NCI-H2171 treated with DMSO at 0.1 percent for 48 hours (cell line): ENCODE measurements around the gene RHBG.
"Not testable (repeated sequence)": the region's sequence is repeated elsewhere in the genome, so short reads cannot be mapped to it uniquely, and the experiment has no call there.

Source experiments
- DNase-seq: peaks from one replicate; lab custom pipeline; 2025; lab: John Stamatoyannopoulos, UW

Gene RHBG

DNA sequence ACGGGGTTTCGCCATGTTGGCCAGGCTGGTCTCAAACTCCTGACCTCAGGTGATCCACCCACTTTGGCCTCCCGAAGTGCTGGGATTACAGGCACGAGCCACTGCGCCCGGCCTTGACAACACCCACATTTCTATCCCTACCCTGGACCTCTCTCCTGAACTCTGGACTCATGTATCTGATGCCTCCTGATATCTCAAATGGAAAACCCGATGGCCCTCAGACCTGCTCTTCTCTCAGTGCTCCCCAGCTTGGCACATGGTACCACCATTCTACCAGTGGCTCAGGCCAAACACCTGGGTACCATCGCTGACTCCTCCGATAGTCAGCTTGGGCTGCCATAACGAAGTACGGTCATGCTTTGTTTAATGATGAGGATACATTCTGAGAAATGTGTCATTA, 8.5 kb upstream of the RHBG start:
- DNase-seq = no peak

DNA sequence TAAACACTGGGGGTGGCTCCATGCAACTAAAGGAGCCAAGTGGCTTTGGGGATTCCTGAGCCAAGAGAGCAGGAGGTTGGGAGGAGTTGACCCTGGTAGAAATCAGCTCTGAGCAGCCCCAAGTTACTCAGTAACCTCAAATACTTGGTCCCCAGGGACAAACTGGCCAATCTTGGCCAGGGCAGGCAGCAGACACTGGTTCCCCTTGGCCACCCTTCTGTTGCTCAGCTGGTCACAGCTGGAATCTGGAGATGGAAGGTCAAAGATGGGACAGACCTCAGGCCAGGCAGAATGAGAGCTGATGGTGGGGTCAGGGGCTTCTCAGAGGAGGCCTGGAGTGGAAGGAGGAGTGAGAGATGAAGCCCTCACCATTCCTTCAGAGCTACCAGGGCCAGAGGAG, 3.3 kb upstream of the RHBG start:
- no peak for DNase-seq

DNA sequence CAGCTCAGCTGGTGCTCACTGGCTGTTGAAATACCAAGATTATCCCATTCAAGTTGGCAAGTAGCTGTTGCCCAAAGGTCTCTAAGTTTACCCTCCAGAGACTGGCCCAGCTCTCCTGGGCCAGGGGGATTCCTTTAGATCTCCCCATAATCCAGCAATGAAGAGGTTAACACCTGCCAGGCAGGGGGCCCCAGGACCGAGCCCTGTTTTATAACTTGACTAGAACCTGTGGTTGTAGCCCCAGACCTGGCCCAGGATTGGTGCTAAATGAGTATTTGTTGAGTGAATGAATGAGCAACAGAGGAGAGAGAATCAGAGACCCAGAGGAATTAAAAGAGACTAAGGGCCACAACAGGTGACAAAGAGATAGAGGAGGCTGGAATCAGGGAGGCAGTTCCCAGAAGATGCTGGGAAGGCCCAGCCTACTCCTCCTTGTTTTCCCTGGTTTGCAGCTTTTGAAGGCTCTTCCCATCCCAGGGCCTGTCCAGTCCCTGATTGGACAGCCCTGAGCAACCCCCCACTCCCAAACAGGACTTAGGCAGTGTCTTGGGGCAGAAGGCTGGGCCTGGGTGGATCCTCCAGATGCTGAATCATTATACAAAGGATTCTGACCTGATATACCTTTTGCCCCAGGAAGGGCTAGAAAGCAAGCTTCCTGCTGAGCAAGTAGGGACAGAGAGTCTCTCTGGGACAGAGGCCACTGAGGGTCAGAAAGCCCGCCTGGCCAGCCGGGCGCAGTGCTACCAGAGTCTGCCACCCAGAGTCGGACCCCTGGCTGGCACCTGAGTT, 2.4 kb upstream of the RHBG start:
- DNase-seq = no peak

DNA sequence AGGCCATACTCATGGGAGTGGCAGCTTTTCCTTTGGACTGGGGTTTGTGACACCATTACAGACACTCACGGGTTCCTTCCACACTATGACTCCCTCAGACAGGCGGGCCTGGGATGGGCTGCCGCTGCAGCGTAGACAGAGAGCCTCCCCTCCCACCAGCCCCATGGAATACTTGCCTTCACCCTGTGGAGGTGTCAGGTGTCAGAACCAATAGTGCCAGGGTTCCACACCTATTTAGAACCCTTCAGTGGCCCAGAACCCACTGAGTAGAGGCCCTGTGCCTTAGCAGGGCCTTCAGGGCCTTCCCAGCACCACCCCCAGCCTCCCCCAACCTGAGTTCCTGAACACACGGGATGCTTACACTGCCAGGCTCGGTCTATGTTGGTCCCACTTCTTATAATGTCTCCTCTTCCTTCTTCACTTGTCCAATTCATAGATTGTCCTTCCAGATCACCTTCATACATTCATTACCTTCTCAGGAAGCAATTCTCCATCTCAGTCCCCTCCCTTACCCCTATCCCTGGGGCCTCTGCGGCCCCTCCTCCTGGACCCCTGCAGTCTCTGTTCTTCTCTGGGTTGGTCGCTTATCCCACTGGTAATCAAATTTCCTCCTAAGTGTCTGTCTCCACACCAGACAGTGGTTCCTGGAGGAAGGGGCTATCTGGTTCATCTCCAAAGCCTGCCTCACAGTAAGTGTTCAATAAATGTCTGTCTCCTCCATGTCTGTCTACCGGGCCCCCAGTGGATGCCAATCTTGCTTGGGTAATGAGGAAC, 1.4 kb upstream of the RHBG start:
- no peak for DNase-seq

DNA sequence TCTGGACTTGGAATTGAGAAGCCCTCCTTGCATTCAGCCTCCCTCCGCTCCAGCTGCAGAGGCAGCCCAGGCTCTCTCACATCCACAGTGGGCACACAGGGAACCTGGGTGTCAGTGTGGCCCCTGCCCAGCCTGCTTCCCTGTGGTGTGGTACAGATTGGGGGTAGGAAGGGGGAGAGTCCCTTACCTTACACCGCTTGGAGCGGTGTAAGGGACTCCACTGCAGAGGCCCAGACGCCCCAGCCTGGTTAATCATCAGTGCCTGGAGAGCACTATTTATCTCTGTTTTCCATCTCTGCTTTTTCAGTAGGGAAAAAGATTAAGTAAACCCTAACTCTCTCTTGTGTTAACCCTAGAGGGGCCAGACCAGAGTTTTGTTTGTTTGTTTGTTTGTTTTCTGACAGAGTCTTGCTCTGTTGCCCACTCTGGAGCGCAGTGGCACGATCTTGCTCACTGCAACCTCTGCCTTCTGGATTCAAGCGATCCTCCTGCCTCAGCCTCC, 803 bp upstream of the RHBG start:
- DNase-seq = no peak

DNA sequence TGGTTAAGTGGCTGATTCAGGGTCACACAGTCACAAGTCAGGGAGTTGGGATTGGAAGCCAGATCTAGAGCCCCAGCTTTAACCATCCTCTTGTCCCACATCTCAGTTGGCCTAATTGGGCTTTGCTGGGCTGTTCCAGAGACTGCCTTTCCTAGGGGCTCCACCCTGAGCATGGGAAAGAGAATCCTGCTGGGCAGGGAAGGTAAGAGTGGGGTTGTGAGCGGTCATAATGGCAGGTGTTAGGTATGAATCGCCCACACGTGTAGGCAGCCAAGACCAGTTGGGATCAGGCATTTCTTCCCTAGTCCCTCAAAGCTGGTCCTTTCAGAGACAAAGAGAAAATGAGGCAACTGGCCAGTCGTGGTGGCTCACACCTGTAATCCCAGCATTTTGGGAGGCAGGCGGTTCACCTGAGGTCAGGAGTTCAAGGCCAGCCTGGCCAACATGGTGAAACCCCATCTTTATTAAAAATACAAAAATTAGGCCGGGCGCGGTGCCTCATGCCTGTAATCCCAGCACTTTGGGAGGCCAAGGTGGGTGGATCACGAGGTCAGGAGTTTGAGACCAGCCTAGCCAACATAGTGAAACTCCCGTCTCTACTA, 775 bp downstream of the RHBG start:
- DNase-seq = not testable (repeated sequence)

DNA sequence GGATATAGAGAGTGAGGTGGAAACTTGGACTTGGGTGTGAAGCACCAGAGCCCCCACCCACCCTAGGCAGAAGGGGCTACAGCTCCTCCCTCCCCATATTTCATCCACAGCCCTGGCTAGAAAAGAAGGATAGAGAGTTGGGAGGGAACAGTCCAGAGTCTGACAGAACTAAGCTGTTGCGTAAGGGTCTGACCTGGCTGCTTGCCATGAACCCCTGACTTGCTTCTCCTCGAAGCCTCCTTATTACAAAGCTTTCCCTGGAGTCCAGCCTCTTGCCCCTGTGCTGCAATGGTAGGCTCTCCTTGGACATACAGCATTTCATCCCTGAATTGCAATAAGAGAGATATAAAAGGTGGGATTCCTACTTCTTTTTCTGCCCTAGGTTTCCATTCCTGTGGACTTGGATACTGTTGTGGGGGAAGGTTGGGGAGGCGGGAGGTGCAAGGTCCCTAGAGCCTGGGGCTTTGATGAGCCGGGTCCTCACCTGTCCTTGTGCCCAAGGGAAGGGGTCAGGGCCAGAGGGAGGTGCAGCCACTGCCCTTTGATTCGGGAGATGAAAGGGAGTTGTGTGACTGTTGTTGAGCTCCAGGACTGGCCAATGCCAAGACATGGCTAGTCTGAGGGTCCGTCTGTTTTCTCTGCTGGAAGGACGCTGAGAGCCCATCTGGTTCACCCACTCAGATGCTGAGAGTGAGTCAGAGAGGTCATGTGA, 2.7 kb downstream of the RHBG start:
- DNase-seq = no peak

DNA sequence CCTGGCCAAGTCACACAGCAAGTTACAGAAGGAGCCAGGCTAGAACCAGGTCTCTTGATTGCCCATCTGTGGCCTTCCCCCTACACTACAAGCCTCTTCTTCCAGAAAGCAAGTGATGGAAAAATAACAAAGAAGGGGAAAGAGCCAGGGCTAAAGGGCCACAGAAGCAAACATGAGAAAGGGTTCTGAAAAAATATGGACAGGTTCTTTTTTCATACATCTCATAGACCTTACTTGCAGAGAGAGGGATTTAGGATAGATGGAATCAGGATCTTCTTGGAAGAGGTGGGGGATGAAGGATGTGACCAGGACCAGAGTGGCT, 3.2 kb downstream of the RHBG start:
- DNase-seq = peak; percentile 5

DNA sequence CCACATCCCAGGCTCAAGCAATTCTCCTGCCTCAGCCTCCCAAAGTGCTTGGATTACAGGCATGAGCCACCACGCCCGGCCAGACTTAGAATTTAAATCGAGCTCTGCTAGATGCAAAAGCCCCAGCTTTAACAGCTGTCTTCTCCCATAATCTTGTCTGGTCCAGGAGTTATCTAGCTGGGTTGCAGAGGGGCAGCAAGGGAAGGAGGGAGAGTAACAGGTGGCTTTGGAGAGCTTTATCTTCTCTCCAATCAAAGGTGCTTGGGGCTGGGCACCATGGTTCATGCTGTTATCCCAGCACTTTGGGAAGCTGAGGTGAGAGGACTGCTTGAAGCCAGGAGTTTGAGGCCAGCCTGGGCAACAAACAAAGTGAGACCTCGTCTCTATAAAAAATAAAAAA, 3.9 kb downstream of the RHBG start:
- DNase-seq = no peak

DNA sequence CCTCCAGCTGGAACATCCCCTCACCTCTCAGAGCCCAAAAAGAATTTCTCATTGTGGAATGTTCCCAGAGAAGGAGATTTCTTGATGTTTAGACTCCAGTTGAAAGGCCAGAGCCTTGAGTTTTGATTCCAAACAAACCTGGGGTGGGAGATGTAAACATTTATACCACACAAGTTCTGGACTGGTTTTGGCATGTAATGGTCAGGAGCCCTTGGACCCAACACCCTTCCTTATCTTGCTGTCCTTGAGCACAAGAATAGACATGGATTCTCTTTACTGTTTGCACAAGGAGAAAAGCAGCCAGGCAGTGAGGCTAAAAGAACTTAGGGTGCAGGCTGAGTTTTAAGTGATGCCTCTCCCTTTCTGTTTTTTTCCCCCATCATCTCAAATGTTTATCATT, 4.5 kb downstream of the RHBG start:
- no peak for DNase-seq

DNA sequence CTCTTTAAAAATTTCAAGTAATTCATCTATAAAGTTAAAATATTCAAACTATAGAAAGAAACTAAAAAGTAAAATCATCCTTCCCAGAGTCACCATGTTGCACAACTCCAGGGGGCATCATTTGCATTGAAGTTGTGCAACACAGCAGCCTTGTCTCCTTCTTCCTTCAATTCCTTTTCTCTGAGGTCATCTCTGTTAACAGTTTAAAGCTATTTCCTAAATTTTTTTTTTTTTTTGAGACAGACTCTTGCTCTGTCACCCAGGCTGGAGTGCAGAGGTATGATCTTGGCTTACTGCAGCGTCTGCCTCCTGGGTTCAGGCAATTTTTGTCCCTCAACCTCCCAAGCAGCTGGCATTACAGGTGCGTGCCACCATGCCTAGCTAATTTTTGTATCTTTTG, 7.1 kb downstream of the RHBG start:
- no peak for DNase-seq

DNA sequence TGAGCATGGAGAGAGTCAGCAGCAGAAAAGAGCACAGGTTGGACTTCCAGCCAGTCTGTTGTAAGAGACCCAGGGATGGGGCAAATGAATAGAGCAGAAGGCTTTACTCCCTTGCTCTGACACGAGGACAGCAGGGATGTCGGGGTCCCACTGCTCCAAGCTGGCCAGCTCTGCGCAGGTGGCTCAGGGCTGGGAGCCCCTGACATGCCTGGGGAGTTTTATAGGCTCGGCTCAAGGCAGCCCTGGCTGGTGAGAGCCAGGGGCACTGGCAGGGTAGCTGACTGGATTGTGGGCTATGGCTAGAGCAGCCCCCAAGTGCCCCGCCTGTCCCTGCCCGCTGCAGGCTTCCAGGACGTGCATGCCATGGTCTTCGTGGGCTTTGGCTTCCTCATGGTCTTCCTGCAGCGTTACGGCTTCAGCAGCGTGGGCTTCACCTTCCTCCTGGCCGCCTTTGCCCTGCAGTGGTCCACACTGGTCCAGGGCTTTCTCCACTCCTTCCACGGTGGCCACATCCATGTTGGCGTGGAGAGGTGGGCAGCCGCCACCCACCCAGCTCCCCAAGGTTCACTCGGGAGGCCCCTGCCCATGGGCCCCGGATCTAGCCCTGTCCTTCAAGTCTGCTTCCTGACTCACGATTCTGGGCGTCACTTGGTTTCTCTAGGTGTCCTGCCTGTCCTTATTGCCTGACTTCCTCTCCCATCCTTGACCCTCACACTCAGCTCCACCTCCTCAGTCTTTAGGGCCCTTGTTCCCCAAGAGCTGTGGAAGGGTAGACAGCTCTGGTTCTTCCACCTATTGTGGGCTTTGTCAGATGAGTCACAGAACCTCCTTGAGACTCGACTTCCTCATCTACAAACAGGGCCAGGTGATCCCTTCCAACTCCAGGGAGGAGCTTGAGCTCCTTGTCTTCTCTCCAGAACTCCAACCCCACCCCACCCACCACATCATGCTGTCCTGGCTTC, 8.2 kb downstream of the RHBG start:
- DNase-seq = no peak

DNA sequence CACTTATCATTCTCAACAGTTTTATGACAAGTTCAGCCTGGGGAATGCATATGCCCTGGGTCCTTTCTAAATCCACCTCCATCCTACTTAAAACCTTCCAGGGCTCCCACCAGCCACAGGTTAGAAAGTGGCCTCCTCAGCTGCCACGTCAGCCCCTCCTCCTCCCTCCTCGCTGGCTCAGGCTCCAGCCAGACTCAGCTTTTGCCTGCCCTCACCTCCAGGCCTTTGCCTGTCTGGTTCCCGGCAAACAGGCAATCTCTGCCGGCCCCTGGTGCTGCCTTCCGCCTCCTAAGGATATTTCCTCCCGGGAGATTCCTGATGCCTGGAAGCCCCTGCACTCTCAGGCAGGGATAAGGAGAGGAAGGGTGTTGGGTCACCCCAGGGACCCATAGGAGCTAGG, 9.5 kb downstream of the RHBG start:
- DNase-seq = peak; percentile 10

DNA sequence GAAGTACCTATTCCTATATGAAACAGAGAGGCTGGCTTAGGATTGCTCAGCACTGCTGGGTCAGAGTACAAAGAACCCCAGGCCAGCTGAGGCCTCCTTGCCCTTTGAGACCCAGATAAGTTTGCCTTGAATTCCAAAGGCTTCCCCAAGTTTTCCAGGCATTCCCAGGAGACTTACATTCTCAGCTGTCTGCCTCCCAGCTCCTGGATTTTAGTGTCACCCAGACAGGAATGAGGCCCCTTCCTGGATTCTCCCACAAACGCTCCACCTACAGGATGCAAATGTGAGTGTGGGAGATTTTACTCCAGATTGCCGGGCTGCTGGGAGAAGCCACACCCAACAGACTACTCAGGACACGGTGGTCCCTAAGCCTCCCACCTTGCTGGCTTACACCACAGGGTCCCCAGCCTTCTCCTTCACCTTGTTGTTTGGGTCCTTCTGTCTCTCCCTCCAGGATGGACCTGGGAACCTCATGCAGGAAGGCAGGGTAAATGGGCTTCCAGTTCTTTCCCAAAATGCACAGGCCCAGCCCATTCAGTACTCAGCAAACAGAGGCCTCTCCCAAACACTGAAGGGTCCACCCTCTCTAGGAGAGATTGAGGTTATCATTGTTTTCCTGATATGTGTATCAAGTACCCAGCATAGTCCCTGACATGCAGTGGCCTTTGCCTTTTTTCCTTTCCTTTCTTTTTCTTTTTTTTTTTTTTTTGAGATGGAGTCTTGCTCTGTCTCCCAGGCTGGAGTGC, 10.6 kb downstream of the RHBG start:
- DNase-seq = peak; percentile 36

DNA sequence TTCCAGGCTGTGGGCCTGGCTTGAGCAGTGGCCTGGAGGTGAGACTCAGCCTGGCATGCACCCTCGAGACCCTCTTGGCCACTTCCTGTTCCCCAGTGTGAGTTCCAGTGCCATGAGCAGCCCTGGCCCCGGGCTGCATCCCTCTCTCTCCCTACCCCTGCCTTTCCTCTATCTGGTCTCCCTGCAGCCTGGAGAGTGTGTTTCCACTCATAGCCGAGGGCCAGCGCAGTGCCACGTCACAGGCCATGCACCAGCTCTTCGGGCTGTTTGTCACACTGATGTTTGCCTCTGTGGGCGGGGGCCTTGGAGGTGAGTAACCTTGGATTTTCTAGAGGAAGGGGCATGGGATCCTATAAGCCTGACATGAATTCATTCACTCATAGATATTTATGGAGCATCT, 13.6 kb downstream of the RHBG start:
- DNase-seq = no peak

DNA sequence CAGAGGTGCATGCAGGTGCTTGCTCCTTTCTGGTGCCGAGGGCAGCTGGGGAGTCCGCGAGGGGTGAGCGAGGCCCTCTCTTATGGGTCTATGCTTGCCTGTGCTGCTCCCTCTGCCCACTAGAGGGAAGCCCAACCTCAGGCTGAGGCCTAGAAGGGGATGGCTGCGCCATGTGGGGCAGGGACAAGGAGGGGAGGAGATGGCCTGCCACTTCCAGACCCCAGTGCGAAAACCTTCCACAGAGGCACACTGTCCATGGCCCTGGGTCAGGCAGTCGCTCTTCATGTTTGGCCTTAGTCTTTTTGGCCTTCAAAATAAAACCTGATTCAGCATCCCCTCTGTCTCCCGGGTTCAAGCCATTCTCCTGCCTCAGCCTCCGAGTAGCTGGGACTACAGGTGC, 14.0 kb downstream of the RHBG start:
- DNase-seq = peak; percentile 44

DNA sequence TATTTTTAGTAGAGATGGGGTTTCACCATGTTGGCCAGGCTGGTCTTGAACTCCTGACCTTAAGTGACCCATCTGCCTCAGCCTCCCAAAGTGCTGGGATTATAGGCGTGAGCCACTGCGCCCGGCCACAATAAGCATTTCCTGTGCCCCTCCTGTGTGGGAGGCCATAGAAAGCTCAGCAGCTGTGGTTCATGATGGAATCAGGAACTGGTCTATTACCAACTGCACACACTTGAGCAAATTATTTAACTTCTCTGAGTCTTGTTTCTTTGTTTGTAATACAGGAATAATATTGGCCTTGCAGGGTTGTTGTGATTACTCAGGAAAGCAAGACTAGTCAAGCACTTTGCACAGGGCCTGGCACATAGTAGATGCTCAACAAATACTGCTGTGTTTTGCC, 15.0 kb downstream of the RHBG start:
- no peak for DNase-seq

DNA sequence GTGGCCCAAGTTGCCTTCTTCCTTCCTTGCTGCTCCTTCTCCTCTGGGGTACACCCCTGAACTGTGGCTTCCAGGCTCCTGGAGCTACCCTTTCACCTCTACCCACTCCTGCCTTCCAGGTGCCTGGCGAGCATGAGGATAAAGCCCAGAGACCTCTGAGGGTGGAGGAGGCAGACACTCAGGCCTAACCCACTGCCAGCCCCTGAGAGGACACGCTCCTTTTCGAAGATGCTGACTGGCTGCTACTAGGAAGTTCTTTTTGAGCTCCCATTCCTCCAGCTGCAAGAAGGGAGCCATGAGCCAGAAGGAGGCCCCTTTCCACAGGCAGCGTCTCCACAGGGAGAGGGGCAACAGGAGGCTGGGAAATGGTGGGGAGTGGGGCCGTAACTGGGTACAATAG, 15.6 kb downstream of the RHBG start:
- no peak for DNase-seq

DNA sequence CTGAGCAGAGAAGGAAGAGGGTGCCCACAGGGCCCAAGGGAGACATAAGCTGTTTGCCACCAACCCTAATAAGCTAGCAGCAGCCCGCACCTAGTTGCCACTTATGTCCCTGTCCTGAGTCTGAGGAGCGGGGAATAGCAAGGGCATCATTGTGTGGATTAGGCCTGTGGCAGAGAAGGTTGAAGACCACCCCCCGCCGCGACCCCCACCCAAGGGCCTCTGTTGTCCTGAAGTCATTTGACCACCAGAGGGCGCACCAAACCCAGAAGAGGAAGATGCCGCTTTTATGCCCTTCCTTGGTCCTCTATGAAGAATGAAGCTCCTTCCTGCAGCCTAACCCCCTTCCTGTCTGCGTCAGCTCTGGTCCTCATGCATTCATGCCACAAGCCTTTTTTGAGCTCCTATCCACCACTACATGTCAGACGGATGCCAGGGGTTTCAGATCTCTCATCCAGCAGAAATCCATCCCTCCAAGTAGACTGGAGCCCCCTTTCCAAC, 16.6 kb downstream of the RHBG start:
- peak; percentile 69 for DNase-seq

DNA sequence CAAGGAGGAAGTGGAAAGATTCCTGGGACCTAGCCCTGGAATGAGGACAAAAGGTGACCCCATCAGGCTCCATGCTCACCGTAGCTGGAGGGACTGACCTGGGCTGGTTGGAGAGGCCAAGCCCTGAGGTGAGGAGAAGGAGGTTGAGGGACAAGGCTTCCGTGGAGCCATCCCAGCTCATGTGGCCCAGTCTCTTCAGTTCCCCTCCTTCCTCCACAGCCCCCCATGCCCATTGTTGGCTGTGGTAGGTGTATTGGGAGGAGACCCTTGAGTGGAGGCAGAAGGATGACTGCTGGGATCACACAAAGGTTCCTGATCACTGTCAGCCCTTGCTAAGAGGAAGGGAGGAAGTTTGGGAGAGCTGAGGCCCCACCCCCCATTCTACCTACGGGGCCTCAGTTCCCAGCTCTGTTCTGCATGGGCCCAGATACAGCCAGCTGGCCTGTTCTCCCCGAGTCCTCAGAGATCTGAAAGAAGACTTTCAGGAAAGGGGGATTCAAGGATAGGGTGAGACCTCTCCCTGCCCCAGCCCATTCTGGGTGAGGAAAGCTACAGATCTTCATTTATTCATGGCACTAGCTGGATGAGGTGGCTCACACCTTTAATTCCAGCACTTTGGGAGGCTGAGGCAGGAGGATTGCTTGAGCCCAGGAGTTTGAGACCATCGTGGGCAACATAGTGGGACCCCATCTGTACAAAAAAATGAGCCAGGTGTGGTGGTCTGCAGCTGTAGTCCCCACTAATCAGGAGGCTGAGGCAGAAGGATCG, 17.3 kb downstream of the RHBG start:
- no peak for DNase-seq
